ENCODE results near the gene XPO1.
"Not testable (repeated sequence)": the region's sequence is repeated elsewhere in the genome, so short reads cannot be mapped to it uniquely, and the experiment has no call there.

Gene XPO1

GRCh38 chr2:61469424-61470121 is 68.6 kb downstream of the XPO1 start:
- in situ Hi-C loops (cut with HindIII; ENCODE audit: low sequenced_read_pairs): no loop called here

GRCh38 chr2:61468231-61468630 is 69.9 kb downstream of the XPO1 start:
- in situ Hi-C loops (cut with HindIII; ENCODE audit: low sequenced_read_pairs): not testable (repeated sequence)

- in situ Hi-C loops (cut with HindIII; ENCODE audit: low sequenced_read_pairs): no loop called here
Observed at GRCh38 chr2:61465045-61465444, 73.1 kb downstream of the XPO1 start.

- in situ Hi-C loops (cut with HindIII; ENCODE audit: low sequenced_read_pairs): no loop called here
Observed at GRCh38 chr2:61463769-61464475, 74.2 kb downstream of the XPO1 start.

DNA sequence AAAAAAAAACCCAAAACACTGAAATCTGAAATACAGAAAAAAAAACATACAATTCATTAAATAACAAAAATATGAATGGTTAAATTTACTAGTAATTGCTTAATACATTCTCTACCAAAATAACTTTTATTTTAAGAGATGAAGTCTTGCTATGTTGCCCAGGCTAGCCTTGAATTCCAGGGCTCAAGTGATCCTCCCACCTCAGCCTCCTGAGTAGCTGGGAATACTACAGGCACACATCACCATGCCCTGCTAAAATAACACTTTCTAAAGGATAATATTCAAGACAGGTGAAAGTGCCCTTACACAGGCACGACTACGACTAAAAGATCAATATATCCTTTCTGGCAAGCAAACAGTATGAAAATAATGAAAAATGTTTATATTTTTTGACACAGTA is 76.8 kb downstream of the XPO1 start:
- in situ Hi-C loops (cut with HindIII; ENCODE audit: low sequenced_read_pairs): no loop called here

DNA sequence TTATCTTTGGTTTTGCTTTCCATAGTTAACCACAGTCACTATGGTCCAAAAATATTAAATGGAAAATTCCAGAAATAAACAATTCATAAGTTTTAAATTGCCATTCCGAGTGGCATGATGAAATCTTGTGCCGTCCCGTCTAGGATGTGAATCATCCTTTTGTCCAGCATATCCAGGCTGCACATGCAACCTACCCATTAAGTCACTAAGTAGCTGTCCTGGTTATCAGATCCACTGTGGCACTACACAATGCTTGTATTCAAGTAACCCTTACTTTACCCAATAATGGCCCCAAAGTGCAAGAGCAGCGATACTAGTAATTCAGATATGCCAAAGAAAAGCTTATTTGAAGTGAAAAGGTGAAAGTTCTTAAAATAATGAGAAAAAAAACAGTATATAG is 78.0 kb downstream of the XPO1 start:
- in situ Hi-C loops (cut with HindIII; ENCODE audit: low sequenced_read_pairs): no loop called here

- in situ Hi-C loops (cut with HindIII; ENCODE audit: low sequenced_read_pairs): no loop called here
Observed at GRCh38 chr2:61456746-61457420, 81.3 kb downstream of the XPO1 start.

DNA sequence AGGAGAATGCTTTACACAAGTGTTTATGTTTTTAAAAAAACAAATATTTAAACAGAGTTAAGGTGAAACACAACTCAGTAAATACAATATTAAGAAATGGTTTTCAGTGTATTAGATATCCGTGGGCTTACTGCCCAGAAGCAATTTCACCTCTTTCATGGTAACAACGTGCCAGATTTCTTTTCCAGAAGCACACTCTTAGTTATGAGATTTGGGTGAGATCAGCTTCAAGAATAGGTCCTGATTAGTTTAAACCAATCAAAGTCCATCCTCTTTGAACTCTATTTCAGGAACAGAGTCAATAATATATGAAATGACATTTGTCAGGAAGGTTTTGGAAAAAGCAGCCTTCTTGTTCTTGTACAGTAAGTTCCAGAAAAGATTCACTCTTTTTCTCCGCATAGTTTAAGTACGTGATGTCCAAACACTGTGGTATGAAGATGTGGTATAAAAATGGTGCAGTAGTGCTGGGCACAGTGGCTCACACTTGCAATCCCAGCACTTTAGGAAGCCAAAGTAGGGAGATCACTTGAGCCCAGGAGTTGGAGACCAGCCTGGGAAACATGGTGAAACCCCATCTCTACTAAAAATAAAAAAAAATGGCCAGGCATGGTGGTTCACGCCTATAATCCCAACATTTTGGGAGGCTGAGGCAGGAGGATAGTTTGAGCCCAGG is 81.9 kb downstream of the XPO1 start:
- in situ Hi-C loops (cut with HindIII; ENCODE audit: low sequenced_read_pairs): no loop called here

DNA sequence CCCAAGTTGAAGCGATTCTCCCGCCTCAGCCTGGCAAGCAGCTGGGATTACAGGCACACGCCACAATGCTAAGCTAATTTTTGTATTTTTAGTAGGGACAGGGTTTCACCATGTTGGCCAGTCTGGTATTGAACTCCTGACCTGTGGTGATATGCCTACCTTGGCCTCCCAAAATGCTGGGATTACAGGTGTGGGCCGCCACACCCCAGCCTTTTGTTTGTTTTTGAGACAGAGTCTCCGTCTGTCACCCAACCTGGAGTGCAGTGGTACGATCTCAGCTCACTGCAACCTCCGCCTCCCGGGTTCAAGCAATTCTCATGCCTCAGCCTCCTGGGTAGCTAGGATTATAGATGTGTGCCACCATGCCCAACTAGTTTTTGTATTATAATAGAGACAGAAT is 83.2 kb downstream of the XPO1 start:
- in situ Hi-C loops (cut with HindIII; ENCODE audit: low sequenced_read_pairs): not testable (repeated sequence)

DNA sequence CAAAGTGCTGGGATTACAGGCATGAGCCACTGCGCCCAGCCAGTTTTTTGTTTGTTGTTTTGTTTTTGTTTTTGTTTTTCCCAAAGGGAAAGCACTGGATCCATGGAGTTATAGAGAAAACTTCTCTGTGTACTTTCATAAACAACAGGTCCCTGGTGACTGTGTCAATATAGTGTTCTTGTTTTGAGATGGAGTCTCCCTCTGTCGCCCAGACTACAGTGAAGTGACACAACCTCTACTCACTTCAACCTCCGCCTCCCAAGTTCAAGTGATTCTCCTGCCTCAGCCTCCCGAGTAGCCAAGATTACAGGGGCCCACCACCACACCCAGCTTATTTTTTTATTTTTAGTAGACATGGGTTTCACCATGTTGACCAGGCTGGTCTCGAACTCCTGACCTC is 83.8 kb downstream of the XPO1 start:
- in situ Hi-C loops (cut with HindIII; ENCODE audit: low sequenced_read_pairs): no loop called here

DNA sequence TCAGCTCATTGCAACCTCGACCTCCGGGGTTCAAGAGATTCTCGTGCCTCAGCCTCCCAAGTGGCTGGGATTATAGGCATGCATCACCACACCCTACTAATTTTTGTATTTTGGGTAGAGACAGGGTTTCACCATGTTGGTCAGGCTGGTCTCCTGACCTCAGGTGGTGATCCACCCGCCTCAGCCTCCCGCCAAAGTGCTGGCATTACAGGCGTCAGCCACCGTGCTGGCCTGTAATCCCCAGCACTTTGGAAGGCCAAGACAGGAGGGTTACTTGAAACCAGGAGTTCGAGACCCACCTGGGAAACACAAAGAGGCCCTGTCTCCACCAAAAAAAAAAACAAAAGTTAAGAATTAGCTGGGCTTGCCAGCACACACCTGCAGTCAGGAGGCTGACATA is 85.8 kb downstream of the XPO1 start:
- in situ Hi-C loops (cut with HindIII; ENCODE audit: low sequenced_read_pairs): no loop called here

DNA sequence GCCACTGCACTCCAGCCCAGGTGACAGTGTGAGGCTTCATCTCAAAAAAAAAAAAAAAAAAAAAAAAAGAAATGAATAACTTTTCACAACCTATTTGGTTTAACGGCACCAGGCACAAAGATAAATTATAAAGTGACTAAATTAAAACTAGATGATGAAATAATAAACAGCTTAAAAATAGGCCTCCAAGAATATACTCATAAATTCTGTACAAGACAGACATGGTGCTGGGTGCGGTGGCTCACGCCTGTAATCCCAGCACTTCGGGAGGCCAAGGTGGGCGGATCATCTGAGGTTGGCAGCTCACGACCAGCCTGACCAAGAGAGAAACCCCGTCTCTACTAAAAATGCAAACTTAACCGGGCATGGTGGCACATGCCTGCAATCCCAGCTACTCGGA is 87.0 kb downstream of the XPO1 start:
- in situ Hi-C loops (cut with HindIII; ENCODE audit: low sequenced_read_pairs): no loop called here

GRCh38 chr2:61450144-61450543 is 88.0 kb downstream of the XPO1 start:
- in situ Hi-C loops (cut with HindIII; ENCODE audit: low sequenced_read_pairs): no loop called here

- in situ Hi-C loops (cut with HindIII; ENCODE audit: low sequenced_read_pairs): no loop called here
Observed at GRCh38 chr2:61448229-61448628, 89.9 kb downstream of the XPO1 start.

DNA sequence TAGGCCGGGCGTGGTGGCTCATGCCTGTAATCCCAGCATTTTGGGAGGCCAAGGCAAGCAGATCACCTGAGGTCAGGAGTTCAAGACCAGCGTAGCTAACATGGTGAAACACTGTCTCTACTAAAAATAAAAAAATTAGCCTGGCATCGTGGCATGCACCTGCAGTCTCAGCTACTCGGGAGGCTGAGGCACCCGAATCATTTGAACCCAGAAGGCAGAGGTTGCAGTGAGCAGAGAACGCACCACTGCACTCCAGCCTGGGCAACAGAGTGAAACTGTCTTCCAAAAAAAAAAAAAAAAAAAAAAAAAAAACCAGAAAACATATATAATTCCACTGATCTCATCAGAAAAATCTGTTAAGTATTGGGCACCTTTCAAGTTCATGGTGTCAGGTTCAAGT is 91.2 kb downstream of the XPO1 start:
- in situ Hi-C loops (cut with HindIII; ENCODE audit: low sequenced_read_pairs): not testable (repeated sequence)

DNA sequence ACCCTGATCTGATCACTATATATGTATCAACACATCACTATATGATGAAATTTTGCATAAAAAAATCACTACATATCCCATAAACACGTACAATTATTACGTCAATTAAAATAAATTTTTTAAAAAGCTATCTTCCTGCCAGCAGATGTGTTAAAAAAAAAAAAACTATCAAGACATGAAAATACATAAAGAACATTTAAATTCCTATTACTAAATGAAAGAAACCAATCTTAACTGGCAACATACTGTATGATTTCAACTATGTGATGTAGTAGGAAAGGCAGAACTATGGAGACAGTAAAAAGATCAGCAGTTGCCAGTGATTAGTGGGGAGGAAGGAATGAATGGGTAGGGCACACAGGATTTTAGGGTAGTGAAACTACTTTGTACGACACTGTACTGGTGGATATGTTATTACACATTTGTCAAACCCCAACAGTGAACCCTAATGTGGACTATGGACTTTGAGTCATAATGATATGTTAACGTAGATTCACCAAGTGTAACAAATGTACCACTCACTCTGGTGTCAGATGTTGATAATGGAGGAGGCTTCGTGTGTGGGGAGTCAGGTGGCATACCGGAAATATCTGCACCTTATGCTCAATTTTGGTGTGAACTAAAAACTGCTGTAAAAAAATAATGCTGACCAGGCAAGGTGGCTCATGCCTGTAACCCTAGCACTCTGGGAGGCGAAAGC is 94.7 kb downstream of the XPO1 start:
- in situ Hi-C loops (cut with HindIII; ENCODE audit: low sequenced_read_pairs): no loop called here

DNA sequence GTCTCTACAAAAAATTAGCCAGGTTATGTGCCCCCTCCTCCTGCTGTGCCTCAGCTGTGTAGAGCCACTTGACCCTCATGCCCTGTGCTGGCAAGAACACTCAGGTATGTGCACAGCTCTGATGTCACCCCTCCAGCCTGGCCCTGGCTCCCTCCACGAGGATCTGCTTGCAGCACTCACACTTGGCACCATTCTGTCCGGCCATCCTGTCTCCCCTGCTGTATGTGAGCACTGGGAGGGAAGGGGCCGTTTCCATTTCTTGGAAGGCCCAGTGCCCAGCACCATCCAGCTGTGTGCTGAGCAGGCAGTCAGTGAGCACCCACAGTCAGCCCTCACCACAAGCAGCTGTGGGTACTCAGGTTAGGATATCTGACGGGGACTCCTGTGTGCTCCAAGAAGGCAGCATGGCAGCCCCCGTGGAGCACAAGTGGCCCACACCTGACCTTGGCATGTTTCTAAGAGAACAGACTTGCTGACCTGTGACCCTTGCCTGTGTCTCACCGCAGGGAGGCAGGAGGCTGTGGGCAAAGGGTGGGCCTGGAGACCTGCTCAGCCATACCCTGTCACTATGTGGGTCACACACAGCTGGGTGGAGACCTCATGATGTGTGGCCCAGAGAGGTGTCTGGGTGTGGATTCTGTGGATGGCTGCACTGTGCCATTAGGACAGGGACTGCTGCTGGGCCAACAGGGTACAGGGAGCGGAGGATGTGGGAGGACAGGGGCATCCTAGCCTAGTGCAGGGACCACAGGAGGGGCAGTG is 98.7 kb downstream of the XPO1 start:
- in situ Hi-C loops (cut with HindIII; ENCODE audit: low sequenced_read_pairs): no loop called here

- in situ Hi-C loops (cut with HindIII; ENCODE audit: low sequenced_read_pairs): no loop called here
Observed at GRCh38 chr2:61438670-61439069, 99.5 kb downstream of the XPO1 start.

DNA sequence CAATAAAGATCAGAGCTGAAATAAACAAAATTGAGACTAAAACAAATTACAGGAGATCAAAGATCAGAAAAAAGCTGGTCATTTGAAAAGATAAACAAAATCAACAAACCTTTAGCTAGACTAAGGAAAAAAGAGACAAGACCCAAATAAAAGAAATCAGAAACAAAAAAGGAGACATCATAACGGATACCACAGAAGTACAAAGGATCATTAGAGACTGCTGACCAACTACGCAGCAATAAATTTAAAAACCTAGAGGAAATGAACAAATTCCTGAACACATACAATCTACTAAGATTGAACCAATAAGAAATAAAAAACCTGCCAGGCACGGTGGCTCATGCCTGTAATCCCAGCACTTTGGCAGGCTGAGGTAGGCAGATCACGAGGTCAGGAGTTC is 101.0 kb downstream of the XPO1 start:
- in situ Hi-C loops (cut with HindIII; ENCODE audit: low sequenced_read_pairs): no loop called here

GRCh38 chr2:61436092-61436491 is 102.1 kb downstream of the XPO1 start:
- in situ Hi-C loops (cut with HindIII; ENCODE audit: low sequenced_read_pairs): no loop called here
